ENCODE data around the gene TSNAXIP1.

DNA sequence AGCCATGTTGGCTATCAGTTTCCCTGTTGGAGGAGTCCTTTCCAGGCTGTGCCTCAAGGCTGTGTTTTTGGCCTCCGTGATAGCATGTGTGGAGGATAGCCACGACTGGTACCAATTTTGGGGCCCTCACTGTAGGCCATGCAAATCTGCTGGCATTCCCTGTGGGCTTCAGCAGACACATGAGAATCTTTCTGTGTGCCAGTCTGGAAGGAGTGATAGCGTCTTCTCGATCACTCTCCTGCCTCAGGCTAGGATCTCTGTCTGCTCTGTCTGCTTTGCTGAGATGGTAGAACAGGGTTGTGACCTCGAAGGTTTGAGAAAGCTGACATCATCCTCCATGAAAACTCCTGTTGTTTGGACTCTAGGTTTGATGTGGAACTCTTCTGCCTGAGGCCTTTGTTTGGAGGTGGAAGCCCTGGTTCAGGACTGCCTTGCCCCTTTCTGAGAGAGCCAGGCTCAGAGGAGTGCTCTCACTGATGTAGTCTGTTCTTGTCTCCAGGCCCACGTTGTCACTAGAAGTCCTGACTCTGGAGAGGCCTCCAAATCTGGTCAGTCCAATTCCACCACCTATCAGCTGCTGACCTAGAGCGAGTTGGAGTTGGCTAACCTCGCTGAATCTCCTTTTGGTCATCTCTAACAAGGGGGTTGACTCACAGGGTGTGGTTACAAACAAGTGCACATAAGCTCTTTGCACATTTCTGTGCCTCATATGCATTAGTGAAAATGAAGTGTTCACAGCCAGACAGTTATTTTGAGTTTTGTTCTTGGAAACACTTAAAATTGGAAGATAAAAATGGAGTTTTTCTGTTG, 54.1 kb downstream of the TSNAXIP1 start:
- TF ChIP-seq, protein P1, sequence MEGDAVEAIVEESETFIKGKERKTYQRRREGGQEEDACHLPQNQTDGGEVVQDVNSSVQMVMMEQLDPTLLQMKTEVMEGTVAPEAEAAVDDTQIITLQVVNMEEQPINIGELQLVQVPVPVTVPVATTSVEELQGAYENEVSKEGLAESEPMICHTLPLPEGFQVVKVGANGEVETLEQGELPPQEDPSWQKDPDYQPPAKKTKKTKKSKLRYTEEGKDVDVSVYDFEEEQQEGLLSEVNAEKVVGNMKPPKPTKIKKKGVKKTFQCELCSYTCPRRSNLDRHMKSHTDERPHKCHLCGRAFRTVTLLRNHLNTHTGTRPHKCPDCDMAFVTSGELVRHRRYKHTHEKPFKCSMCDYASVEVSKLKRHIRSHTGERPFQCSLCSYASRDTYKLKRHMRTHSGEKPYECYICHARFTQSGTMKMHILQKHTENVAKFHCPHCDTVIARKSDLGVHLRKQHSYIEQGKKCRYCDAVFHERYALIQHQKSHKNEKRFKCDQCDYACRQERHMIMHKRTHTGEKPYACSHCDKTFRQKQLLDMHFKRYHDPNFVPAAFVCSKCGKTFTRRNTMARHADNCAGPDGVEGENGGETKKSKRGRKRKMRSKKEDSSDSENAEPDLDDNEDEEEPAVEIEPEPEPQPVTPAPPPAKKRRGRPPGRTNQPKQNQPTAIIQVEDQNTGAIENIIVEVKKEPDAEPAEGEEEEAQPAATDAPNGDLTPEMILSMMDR (conservative IDR thresholded peaks at IDR 0.05; ENCODE audit: low read length), result no peak
- no peak for TF ChIP-seq EZH2phosphoT487 (IDR thresholded peaks at IDR 0.05; ENCODE audit: borderline replicate concordance)

All from Loucy (cell line).